NCI-H2196 treated with DMSO at 0.1 percent for 48 hours (cell line): Measurements from ENCODE around the gene QRICH1.
A peak's percentile ranks its signal among the peaks of the same experiment; 100 is the strongest.

ENCODE experiments used
- DNase-seq: peaks from one replicate; lab custom pipeline; 2025; ENCODE audit not compliant: unreplicated experiment; lab: John Stamatoyannopoulos, UW

QRICH1 gene

DNA sequence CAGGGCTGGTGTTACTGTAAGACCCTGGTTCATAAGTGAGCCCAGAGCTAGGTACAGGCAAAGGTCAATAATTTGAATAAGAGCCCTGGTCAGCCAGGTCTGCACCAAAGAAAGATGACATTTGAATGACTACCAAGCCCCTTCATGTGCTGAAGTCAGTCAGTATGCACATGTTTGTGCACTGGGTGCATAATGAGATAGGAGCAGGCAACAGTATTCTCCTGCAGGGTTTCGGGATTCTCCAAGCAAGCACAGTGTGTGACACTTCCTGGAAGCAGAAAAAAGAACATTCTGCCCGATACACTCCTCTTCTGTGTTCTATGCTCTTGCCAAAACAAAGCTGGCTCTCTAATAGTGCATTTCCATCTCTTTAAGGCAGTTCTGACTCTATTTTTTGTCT, 59.2 kb downstream of the QRICH1 start:
- DNase-seq, result no peak

- no peak for DNase-seq
Observed at GRCh38 chr3:49032646-49033304, 61.1 kb downstream of the QRICH1 start.

GRCh38 chr3:49030321-49030720, 63.5 kb downstream of the QRICH1 start:
- DNase-seq, result no peak

- no peak for DNase-seq
Observed at GRCh38 chr3:49029563-49029884, 64.3 kb downstream of the QRICH1 start.

GRCh38 chr3:49028673-49029562, 65.0 kb downstream of the QRICH1 start, which contains the start of gene IMPDH2:
IMPDH2 (minus strand) TSS chr3:49029398; CDS start chr3:49029350, 48 bp downstream.
- DNase-seq, result peak; percentile 63

DNA sequence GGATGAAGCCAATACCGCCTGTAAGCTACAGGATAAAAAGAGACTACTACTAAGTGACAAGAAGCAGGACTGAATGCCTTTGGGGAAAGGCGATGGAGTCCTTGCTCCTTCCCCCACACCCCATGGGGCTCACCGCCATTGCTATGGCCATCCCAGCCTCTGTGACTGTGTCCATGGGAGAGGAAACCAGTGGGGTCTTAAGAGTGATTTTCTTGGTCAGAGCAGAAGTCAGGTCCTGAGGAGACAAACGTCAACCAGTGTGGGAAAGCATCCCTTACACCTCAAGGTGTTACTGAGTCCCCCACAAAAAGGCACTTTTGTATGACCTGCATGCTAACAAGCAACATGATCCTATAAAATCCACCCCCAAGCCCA, 65.6 kb downstream of the QRICH1 start:
- no peak for DNase-seq

GRCh38 chr3:49027634-49028033, 66.2 kb downstream of the QRICH1 start:
- DNase-seq, result no peak

GRCh38 chr3:49026536-49026935, 67.3 kb downstream of the QRICH1 start:
- DNase-seq, result no peak

- no peak for DNase-seq
Observed at GRCh38 chr3:49025793-49026520, 67.9 kb downstream of the QRICH1 start.

- no peak for DNase-seq
Observed at GRCh38 chr3:49025005-49025792, 68.7 kb downstream of the QRICH1 start.

DNA sequence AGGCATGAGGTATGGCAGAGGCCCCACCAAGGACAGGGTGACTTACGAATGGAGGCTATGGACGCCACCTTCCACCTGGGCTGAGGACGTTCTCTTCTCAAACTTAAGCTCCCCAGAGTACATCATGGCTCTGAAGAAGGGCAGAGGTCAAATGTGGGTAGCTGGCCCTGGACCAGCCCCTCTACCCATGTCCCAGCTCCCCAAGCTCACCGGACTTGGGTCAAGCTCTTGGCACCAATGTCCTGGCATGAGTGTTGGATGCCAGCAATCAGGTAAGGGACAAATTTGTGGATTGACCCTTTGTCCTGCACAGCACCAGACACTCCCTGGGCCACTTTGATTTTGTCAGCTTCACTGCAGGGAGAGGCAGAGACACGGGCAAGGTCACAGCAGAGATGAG, 69.4 kb downstream of the QRICH1 start:
- no peak for DNase-seq

DNA sequence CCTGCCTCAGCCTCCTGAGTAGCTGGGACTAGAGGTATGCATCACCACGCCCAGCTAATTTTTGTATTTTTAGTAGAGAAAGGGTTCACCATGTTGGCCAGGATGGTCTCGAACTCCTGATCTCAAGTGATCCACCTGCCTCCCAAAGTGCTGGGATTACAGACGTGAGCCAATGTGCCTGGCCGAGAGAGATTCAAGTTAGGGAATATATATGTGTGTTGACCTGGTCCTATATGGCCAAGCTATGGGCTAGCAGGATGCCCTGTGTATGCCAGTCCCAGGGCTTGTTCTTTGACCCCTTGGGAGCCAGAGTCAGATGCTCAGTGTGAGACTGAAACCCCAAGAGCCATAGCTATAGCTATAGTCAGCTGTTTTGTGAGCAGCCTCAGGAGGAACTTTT, 70.1 kb downstream of the QRICH1 start:
- no peak for DNase-seq

- DNase-seq, result no peak
Observed at GRCh38 chr3:49022688-49023171, 71.1 kb downstream of the QRICH1 start.

- DNase-seq, result peak; percentile 79
Observed at GRCh38 chr3:49021813-49022687, 71.8 kb downstream of the QRICH1 start, which contains the start of gene NDUFAF3. NDUFAF3 (plus strand) TSS chr3:49022121; CDS start chr3:49022145, 24 bp downstream.

- peak; percentile 79 for DNase-seq
Observed at GRCh38 chr3:49021213-49021812, 72.6 kb downstream of the QRICH1 start.

- no peak for DNase-seq
Observed at GRCh38 chr3:49020330-49021212, 73.3 kb downstream of the QRICH1 start.

- no peak for DNase-seq
Observed at GRCh38 chr3:49019941-49020329, 73.9 kb downstream of the QRICH1 start.

DNA sequence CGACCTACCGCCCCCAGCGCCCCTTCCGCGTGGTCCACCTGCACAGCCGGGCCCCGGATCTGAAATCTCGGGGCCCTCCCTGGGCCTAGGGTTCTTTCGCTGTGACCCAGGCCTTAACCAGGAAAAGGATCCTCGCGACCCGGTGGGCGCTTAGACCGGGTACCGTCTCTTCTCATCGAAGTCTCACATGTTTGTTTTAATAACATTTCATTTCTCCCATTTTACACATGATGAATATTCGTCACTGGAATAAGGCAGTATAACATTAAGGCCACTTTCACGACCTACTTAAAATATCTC, 75.2 kb downstream of the QRICH1 start:
- no peak for DNase-seq
